KBM-7 (cell line): Measurements from ENCODE around the gene RNASE13.
"Not testable (repeated sequence)": the region's sequence is repeated elsewhere in the genome, so short reads cannot be mapped to it uniquely, and the experiment has no call there.

Experiments used
- DNase-seq: peaks from one replicate; pipeline ENCODE4 v3.0.0-alpha.2; 2015
- in situ Hi-C: fragments of 300-500 bp; cut with MboI; formaldehyde crosslinking; loops from 2 replicates; pipeline ENCODE4 v1.14.3; 2020; ENCODE audit warnings: low sequenced_read_pairs, low pct_unique_long_range_greater_than_20kb, mixed read lengths

The RNASE13 gene

GRCh38 chr14:21047378-21047781 is 12.8 kb upstream of the RNASE13 start:
- in situ Hi-C loops, result no loop called here
- DNase-seq, result no peak

GRCh38 chr14:21043974-21044618 is 9.5 kb upstream of the RNASE13 start:
- in situ Hi-C loops, result no loop called here
- DNase-seq, result peak; percentile 88

DNA sequence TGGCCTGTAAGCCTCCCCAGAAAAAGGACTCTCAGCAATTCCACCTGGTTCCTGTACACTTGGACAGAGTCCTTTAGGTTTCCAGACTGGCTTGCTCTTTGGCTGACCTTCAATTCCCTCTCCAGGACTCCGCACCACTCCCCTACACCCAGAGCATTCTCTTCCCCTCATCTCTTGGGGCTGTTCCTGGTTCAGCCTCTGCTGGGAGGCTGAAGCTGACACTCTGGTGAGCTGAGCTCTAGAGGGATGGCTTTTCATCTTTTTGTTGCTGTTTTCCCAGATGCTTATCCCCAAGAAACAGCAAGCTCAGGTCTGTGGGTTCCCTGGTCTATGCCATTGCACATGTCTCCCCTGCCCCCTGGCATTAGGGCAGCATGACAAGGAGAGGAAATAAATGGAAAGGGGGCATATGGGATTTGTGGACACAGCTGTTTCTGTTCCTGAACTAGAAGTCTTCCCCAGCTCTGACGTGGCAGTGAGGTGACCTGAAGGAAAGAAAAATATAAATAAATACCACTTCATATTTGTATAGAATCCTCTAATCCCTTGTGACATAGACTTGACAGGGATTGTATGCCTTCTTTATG is 8.9 kb upstream of the RNASE13 start:
- no peak for DNase-seq
- in situ Hi-C loops, result no loop called here

- DNase-seq, result no peak
- in situ Hi-C loops, result no loop called here
Measured at GRCh38 chr14:21042918-21043317, 8.3 kb upstream of the RNASE13 start.

- in situ Hi-C loops, result no loop called here
- DNase-seq, result no peak
Measured at GRCh38 chr14:21041676-21042433, 7.2 kb upstream of the RNASE13 start, which contains the start of gene RNASE7. TSS of gene RNASE7 (plus strand) at chr14:21042362. CDS start at chr14:21042993, 631 bp downstream.

- in situ Hi-C loops, DNase-seq: not testable (repeated sequence)
Measured at GRCh38 chr14:21040941-21041340, 6.3 kb upstream of the RNASE13 start.

GRCh38 chr14:21040370-21040925 is 5.8 kb upstream of the RNASE13 start:
- no peak for DNase-seq
- in situ Hi-C loops, result no loop called here

DNA sequence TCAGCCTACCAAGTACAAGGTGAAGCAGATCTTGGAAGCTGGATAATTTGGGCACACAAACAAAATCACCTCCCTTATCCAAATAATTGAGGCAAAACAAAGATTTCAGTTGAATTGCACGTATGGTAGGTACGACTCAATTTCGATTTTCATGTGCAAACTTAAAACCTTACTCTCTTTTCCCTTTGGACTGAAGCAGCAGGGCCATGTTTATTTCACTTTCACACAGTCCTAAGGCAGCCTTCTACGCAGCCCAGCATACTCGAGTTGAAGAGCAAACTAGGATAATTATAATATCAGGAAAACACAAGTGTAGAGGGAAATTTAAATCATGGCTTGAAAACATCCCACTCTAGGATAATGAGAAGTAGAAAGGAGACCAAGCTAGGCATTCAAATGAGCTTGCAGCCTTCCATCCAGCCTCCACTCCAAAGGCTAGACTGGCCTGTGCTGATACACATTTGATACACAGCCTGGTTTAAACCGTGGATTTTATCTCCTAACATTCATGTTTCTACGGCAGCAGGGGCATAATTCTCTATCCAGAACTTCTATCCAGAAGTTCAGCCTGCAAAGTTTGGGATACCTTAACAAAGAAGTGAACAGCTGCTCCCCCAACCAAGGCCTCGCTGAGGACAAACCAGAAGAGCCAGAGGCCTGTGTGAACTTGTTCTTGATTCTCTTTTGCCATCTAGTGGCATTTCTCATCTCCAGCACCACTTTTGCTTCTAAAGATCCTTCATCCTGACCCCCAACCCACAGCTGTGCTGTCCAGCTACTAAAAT is 5.2 kb upstream of the RNASE13 start:
- DNase-seq, result peak; percentile 73
- in situ Hi-C loops, result no loop called here

- DNase-seq, result no peak
- in situ Hi-C loops, result no loop called here
Measured at GRCh38 chr14:21038441-21039422, 4.1 kb upstream of the RNASE13 start.

DNA sequence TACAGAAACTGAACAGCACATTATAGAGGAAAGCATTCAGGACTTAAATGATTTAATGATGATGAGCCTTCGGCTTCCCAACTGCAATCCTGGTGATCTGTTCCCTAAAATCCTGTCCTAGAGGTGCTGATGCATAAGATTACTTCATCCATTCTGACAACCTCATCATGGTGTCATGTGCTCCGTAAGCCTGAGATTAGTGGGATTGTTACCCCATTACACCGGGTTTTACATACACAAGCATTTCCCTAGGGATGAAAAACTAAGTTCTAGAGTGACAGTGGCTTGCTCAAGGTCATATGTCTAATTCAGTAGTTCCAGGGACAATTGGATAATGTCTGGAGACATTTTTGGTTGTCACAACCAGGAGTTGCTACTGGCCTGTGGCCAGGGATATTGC is 2.5 kb upstream of the RNASE13 start:
- in situ Hi-C loops, result no loop called here

GRCh38 chr14:21036751-21037150 is 2.1 kb upstream of the RNASE13 start:
- in situ Hi-C loops, result no loop called here
- DNase-seq, result no peak

More for the DNA sequence above, 2.5 kb upstream of the RNASE13 start:
- no peak for DNase-seq

GRCh38 chr14:21033133-21033698 is 1.4 kb downstream of the RNASE13 start:
- in situ Hi-C loops, result no loop called here

GRCh38 chr14:21032326-21033132 is 2.1 kb downstream of the RNASE13 start:
- in situ Hi-C loops, result no loop called here
- no peak for DNase-seq

More at GRCh38 chr14:21033133-21033698, 1.4 kb downstream of the RNASE13 start:
- DNase-seq, result no peak

GRCh38 chr14:21030531-21030930 is 4.1 kb downstream of the RNASE13 start:
- no peak for DNase-seq
- in situ Hi-C loops, result no loop called here

DNA sequence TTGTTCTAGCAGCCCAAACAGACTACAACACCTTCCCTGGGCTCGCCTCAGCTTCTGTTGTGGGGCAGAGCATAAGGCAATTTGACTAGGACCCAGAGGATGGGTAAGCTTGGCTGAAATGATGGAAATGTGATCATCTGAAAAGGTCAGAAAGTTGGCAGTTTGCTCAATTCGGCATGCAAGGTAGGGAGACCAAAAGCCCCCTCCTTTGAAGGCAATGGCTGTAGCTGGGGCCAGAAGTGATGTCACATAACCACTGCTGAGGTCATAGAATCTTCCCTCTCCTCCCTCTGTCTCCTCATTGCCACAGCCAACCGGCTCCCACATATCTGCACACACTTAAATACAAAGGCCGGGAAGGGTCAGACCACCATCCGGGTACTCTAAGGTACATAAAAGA is 4.7 kb downstream of the RNASE13 start, which contains the start of gene TPPP2:
Gene TPPP2 (plus strand): TSS at position 301 of the 400 bp plus-strand sequence. CDS start 365 bp downstream, outside the sequence.
- in situ Hi-C loops, result no loop called here
- DNase-seq, result no peak

DNA sequence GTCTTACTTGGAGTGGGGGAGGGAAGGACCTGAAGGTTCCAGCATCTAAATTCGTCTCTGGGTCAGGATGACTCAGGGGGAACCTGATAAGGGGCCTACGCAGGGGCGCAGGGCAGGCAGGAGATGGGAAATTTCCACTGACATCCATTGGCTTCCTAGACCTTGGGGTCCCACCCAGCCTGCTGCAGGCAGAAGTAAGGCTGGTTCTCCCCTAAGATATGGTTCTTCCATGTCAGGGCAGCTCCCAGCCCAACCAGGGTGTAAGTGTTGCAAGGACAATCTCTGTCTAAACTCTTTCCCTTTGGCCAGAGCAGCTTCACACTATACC is 7.7 kb downstream of the RNASE13 start:
- no peak for DNase-seq
- in situ Hi-C loops, result no loop called here
